Neural crest cell (in vitro differentiated cells): ENCODE results near the gene FN1. TPM values are rescaled to one million over a fixed set of nuclear protein-coding genes. Genes with fewer than 3 reads are reported as not detected.

Experiments used
- DNase-seq: peaks from one replicate; pipeline ENCODE4 v3.0.0; 2021; ENCODE audit warnings: low read depth, mixed read lengths, low spot score
- H3K27ac Mint-ChIP-seq: one replicate; pipeline ENCODE4 v1.8.0; 2021; ENCODE audit warnings: mild to moderate bottlenecking, mixed read lengths; ENCODE audit not compliant: unreplicated experiment
- H3K27me3 Mint-ChIP-seq: 2 replicates; pipeline ENCODE4 v1.8.0; 2021; ENCODE audit warnings: low read depth, mild to moderate bottlenecking, mixed read lengths
- H3K36me3 Mint-ChIP-seq: 2 replicates; pipeline ENCODE4 v1.8.0; 2021; ENCODE audit warnings: low read depth, mild to moderate bottlenecking, mixed read lengths
- H3K4me1 Mint-ChIP-seq: 2 replicates; pipeline ENCODE4 v1.8.0; 2021; ENCODE audit warnings: mixed read lengths
- H3K4me3 Mint-ChIP-seq: one replicate; pipeline ENCODE4 v1.8.0; 2021; ENCODE audit warnings: mild to moderate bottlenecking, mixed read lengths
- H3K9me3 Mint-ChIP-seq: 2 replicates; pipeline ENCODE4 v1.8.0; 2021; ENCODE audit warnings: mixed read lengths
- CTCF ChIP-seq: fragments of 200-600 bp; sonication (generic); conservative IDR thresholded peaks from 2 replicates; pipeline ENCODE4 v1.5.0; 2021; ENCODE audit warnings: antibody characterized with exemption, mild to moderate bottlenecking
- total RNA-seq: library from RNA; stranded (reverse); gene quantifications from 2 replicates; pipeline ENCODE4 v1.2.1, GENCODE V29; 2021

Gene FN1
- total RNA-seq, 1 donor from 2014 or later = 103 TPM

GRCh38 chr2:215439980-215440512 is 4.2 kb upstream of the FN1 start:
- TF ChIP-seq CTCF = no peak
- Mint-ChIP-seq H3K27me3 (peaks cover 16% of the 10 kb centered on the region), H3K9me3 (no peaks in the 10 kb centered on the region), H3K27ac (no peak overlapping the region), H3K4me3 (peak overlapping the region; percentile 35), H3K36me3 (no peaks in the 10 kb centered on the region), H3K4me1 (peaks cover 36% of the 10 kb centered on the region)
- no peak for DNase-seq

- no peak for DNase-seq
- H3K27ac Mint-ChIP-seq = no peak overlapping the region
- peaks cover 16% of the 10 kb centered on the region for H3K27me3 Mint-ChIP-seq
Measured at GRCh38 chr2:215439404-215439803, 3.5 kb upstream of the FN1 start.

GRCh38 chr2:215437614-215438013 is 1.7 kb upstream of the FN1 start:
- H3K4me1 Mint-ChIP-seq = peaks cover 42% of the 10 kb centered on the region
- no peak overlapping the region for H3K27ac Mint-ChIP-seq
- H3K27me3 Mint-ChIP-seq = peaks cover 16% of the 10 kb centered on the region
- H3K4me3 Mint-ChIP-seq = peak overlapping the region; percentile 99
- peaks cover 7% of the 10 kb centered on the region for H3K36me3 Mint-ChIP-seq
- TF ChIP-seq CTCF = no peak
- DNase-seq = no peak
- no peaks in the 10 kb centered on the region for H3K9me3 Mint-ChIP-seq

More at GRCh38 chr2:215439404-215439803, 3.5 kb upstream of the FN1 start:
- H3K4me3 Mint-ChIP-seq = no peak overlapping the region
- no peaks in the 10 kb centered on the region for H3K9me3 Mint-ChIP-seq
- no peaks in the 10 kb centered on the region for H3K36me3 Mint-ChIP-seq
- peaks cover 42% of the 10 kb centered on the region for H3K4me1 Mint-ChIP-seq
- TF ChIP-seq CTCF = no peak

GRCh38 chr2:215436705-215437565 is 1.1 kb upstream of the FN1 start:
- H3K27ac Mint-ChIP-seq = peak overlapping the region; percentile 99
- peak overlapping the region; percentile 99 for H3K4me3 Mint-ChIP-seq
- H3K9me3 Mint-ChIP-seq = no peaks in the 10 kb centered on the region
- TF ChIP-seq CTCF = no peak
- peaks cover 36% of the 10 kb centered on the region for H3K4me1 Mint-ChIP-seq
- peaks cover 8% of the 10 kb centered on the region for H3K36me3 Mint-ChIP-seq
- H3K27me3 Mint-ChIP-seq = peaks cover 16% of the 10 kb centered on the region
- DNase-seq = no peak

- DNase-seq = peak; percentile 49
- no peak for TF ChIP-seq CTCF
- no peaks in the 10 kb centered on the region for H3K9me3 Mint-ChIP-seq
- H3K4me3 Mint-ChIP-seq = peak overlapping the region; percentile 99
- peak overlapping the region; percentile 79 for H3K27ac Mint-ChIP-seq
- H3K27me3 Mint-ChIP-seq = peaks cover 16% of the 10 kb centered on the region
- peaks cover 15% of the 10 kb centered on the region for H3K36me3 Mint-ChIP-seq
- peaks cover 30% of the 10 kb centered on the region for H3K4me1 Mint-ChIP-seq
Measured at GRCh38 chr2:215435280-215435869, 493 bp downstream of the FN1 start.
